GM23248 (cell line): ENCODE results near the gene PTPRF. TPM values are rescaled to one million over a fixed set of nuclear protein-coding genes. Genes with fewer than 3 reads are reported as not detected.

Experiments used
- DNase-seq: peaks from one replicate; pipeline ENCODE4 v3.0.0-alpha.2; 2015
- H2AFZ ChIP-seq: fragments of 200-600 bp; sonication (generic); 2 replicates; pipeline ENCODE4 v1.6.1; 2016; ENCODE audit warnings: antibody characterized with exemption
- H3F3A ChIP-seq: fragments of 200-600 bp; sonication (generic); 2 replicates; pipeline ENCODE4 v1.6.1; 2016; ENCODE audit warnings: mild to moderate bottlenecking, antibody characterized with exemption, mixed run types; ENCODE audit not compliant: insufficient read depth
- H3K27ac ChIP-seq: fragments of 200-600 bp; sonication (generic); 2 replicates; pipeline ENCODE4 v1.5.1; 2016; ENCODE audit warnings: mild to moderate bottlenecking
- H3K27me3 ChIP-seq: fragments of 200-600 bp; sonication (generic); replicated peaks from 2 replicates; pipeline ENCODE4 v1.6.1; 2016; ENCODE audit warnings: mild to moderate bottlenecking; ENCODE audit not compliant: insufficient read depth
- H3K36me3 ChIP-seq: fragments of 200-600 bp; sonication (generic); 2 replicates; pipeline ENCODE4 v1.6.1; 2016; ENCODE audit warnings: low read depth, mild to moderate bottlenecking
- H3K4me1 ChIP-seq: fragments of 200-600 bp; sonication (generic); 2 replicates; pipeline ENCODE4 v1.6.1; 2016; ENCODE audit warnings: mild to moderate bottlenecking; ENCODE audit not compliant: insufficient read depth
- H3K4me2 ChIP-seq: fragments of 200-600 bp; sonication (generic); one replicate; pipeline ENCODE4 v1.6.1; 2016; ENCODE audit warnings: mild to moderate bottlenecking; ENCODE audit not compliant: unreplicated experiment
- H3K4me3 ChIP-seq: fragments of 200-600 bp; sonication (generic); 2 replicates; pipeline ENCODE4 v1.5.1; 2016; ENCODE audit warnings: mild to moderate bottlenecking
- H3K79me2 ChIP-seq: fragments of 200-600 bp; sonication (generic); 2 replicates; pipeline ENCODE4 v1.6.1; 2016; ENCODE audit warnings: mild to moderate bottlenecking; ENCODE audit not compliant: insufficient read depth
- H3K9ac ChIP-seq: fragments of 200-600 bp; sonication (generic); 2 replicates; pipeline ENCODE4 v1.6.1; 2016; ENCODE audit warnings: mild to moderate bottlenecking
- H3K9me2 ChIP-seq: fragments of 200-600 bp; sonication (generic); 2 replicates; pipeline ENCODE4 v1.6.1; 2016; ENCODE audit warnings: mixed run types, mild to moderate bottlenecking, moderate library complexity; ENCODE audit not compliant: insufficient read depth
- H3K9me3 ChIP-seq: fragments of 200-600 bp; sonication (generic); one replicate; pipeline ENCODE4 v1.6.1; 2017; ENCODE audit warnings: low read depth
- H4K20me1 ChIP-seq: fragments of 200-600 bp; sonication (generic); 2 replicates; pipeline ENCODE4 v1.6.0; 2016; ENCODE audit not compliant: insufficient read depth
- EZH2 ChIP-seq: fragments of 200-600 bp; sonication (generic); IDR thresholded peaks from 2 replicates; pipeline ENCODE4 v1.6.1; 2018; ENCODE audit warnings: antibody characterized with exemption, mild to moderate bottlenecking; ENCODE audit not compliant: insufficient read depth, poor library complexity, severe bottlenecking
- EZH2phosphoT487 ChIP-seq: fragments of 200-600 bp; sonication (generic); IDR thresholded peaks from 2 replicates; pipeline ENCODE4 v1.6.1; 2018; ENCODE audit warnings: antibody characterized with exemption, moderate library complexity, mild to moderate bottlenecking, low read depth; ENCODE audit not compliant: insufficient read depth
- WGBS, 2 experiments: methylation state at CpG; one replicate each; pipeline ENCODE4 v1.1.6; 2015 to 2017; ENCODE audit warnings: low lambda C conversion rate in 2 of 2, low coverage in 1 of 2; ENCODE audit errors: missing lambda C conversion rate in 2 of 2; 5-methylcytosine and 5-hydroxymethylcytosine counted together
- in situ Hi-C: fragments of 300-500 bp; cut with MboI; formaldehyde crosslinking; loops from 2 replicates; pipeline ENCODE4 v1.15.0; 2020
- polyA plus RNA-seq: library from polyadenylated mRNA; unstranded; fragments of >200 nt; fragmentation: Nextera tagmentation; extraction: Ambion mirVana; gene quantifications from 2 replicates; pipeline ENCODE4 v1.2.1, GENCODE V29; 2016
- total RNA-seq: library from RNA; depleted of rRNA; stranded (reverse); fragments of >200 nt; shearing (Covaris generic); gene quantifications from 2 replicates; pipeline ENCODE4 v1.2.3, GENCODE V29; 2014

Gene PTPRF
- total and polyA plus RNA-seq, 2 experiments from 2014 or later: 14.0 to 15.0 TPM

- no peaks in the 10 kb centered on the region for H3K36me3 ChIP-seq
- H3K4me2 ChIP-seq: no peak overlapping the region
- H3K9me3 ChIP-seq: no peaks in the 10 kb centered on the region
- no peaks in the 10 kb centered on the region for H3K27me3 ChIP-seq
- no peak overlapping the region for H3K4me3 ChIP-seq
- H3F3A ChIP-seq: no peaks in the 10 kb centered on the region
- in situ Hi-C loops: no loop called here
- DNase-seq: no peak
- no peaks in the 10 kb centered on the region for H3K79me2 ChIP-seq
- no peak overlapping the region for H3K27ac ChIP-seq
- H3K4me1 ChIP-seq: no peaks in the 10 kb centered on the region
- no peaks in the 10 kb centered on the region for H4K20me1 ChIP-seq
- H2AFZ ChIP-seq: no peak overlapping the region
- 96% methylated on average over 16 of the region's 16 CpGs for WGBS, 2 experiments
- no peaks in the 10 kb centered on the region for H3K9me2 ChIP-seq
- TF ChIP-seq EZH2: no peak
- TF ChIP-seq EZH2phosphoT487: no peak
- H3K9ac ChIP-seq: no peak overlapping the region
These were observed 94.5 kb downstream of the PTPRF start for GRCh38 chr1:43625063-43625780.

- Histone ChIP-seq H3K9ac (no peak overlapping the region), H3K9me2 (no peaks in the 10 kb centered on the region), H2AFZ (no peak overlapping the region), H3K36me3 (no peaks in the 10 kb centered on the region), H3F3A (no peaks in the 10 kb centered on the region), H3K9me3 (no peaks in the 10 kb centered on the region), H3K4me2 (no peak overlapping the region), H3K4me1 (no peaks in the 10 kb centered on the region), H3K4me3 (no peak overlapping the region), H4K20me1 (no peaks in the 10 kb centered on the region), H3K79me2 (no peaks in the 10 kb centered on the region), H3K27ac (no peak overlapping the region), H3K27me3 (no peaks in the 10 kb centered on the region)
- no peak for DNase-seq
- WGBS, 2 experiments: 78 to 81% methylated on average over 4 of the region's 4 CpGs
- in situ Hi-C loops: no loop called here
- no peak for TF ChIP-seq EZH2
- TF ChIP-seq EZH2phosphoT487: no peak
These were observed 101.5 kb downstream of the PTPRF start for GRCh38 chr1:43632135-43632670.

- TF ChIP-seq EZH2 (no peak), EZH2phosphoT487 (no peak)
These were observed 104.0 kb downstream of the PTPRF start for GRCh38 chr1:43634721-43635120.

GRCh38 chr1:43636006-43636641 is 105.4 kb downstream of the PTPRF start:
- no peaks in the 10 kb centered on the region for H3K79me2 ChIP-seq
- H3K9me2 ChIP-seq: no peaks in the 10 kb centered on the region
- no peak for DNase-seq
- no peaks in the 10 kb centered on the region for H3K27me3 ChIP-seq
- no peaks in the 10 kb centered on the region for H3K36me3 ChIP-seq
- no peak overlapping the region for H3K27ac ChIP-seq
- H3K4me1 ChIP-seq: no peaks in the 10 kb centered on the region
- no peak overlapping the region for H3K4me2 ChIP-seq
- no peaks in the 10 kb centered on the region for H3F3A ChIP-seq
- no peak overlapping the region for H3K4me3 ChIP-seq
- no peak overlapping the region for H2AFZ ChIP-seq
- 59 to 64% methylated on average over 5 of the region's 5 CpGs for WGBS, 2 experiments
- H3K9me3 ChIP-seq: no peaks in the 10 kb centered on the region
- H4K20me1 ChIP-seq: no peaks in the 10 kb centered on the region
- TF ChIP-seq EZH2 (no peak), EZH2phosphoT487 (no peak)
- in situ Hi-C loops: no loop called here
- no peak overlapping the region for H3K9ac ChIP-seq

More at GRCh38 chr1:43634721-43635120, 104.0 kb downstream of the PTPRF start:
- in situ Hi-C loops: no loop called here
- no peaks in the 10 kb centered on the region for H4K20me1 ChIP-seq
- no peak overlapping the region for H3K27ac ChIP-seq
- 72 to 73% methylated on average over 5 of the region's 5 CpGs for WGBS, 2 experiments
- H3F3A ChIP-seq: no peaks in the 10 kb centered on the region
- H3K4me3 ChIP-seq: no peak overlapping the region
- H3K79me2 ChIP-seq: no peaks in the 10 kb centered on the region
- H3K9me2 ChIP-seq: no peaks in the 10 kb centered on the region
- H3K9ac ChIP-seq: no peak overlapping the region
- no peak overlapping the region for H2AFZ ChIP-seq
- H3K4me2 ChIP-seq: no peak overlapping the region
- DNase-seq: no peak
- H3K36me3 ChIP-seq: no peaks in the 10 kb centered on the region
- no peaks in the 10 kb centered on the region for H3K4me1 ChIP-seq
- H3K9me3 ChIP-seq: no peaks in the 10 kb centered on the region
- H3K27me3 ChIP-seq: no peaks in the 10 kb centered on the region
